CD8-positive, alpha-beta T cell (primary cell): ENCODE measurements around the gene TXNDC9. TPM values are rescaled to one million over a fixed set of nuclear protein-coding genes. Genes with fewer than 3 reads are reported as not detected.

Experiments
- total RNA-seq, 46 experiments: library from RNA in 2 of 46; stranded (reverse) in 2 of 46; gene quantifications; one replicate each; pipeline ENCODE4 v1.2.3 and lab custom pipeline; 2021 to 2026

Gene TXNDC9
- total RNA-seq, 2 experiments from 2014 or later = 11.4 to 12.9 TPM

Other genes with a start within 250 kb of the TXNDC9 start
- gene C2orf15, start 194.6 kb downstream of the TXNDC9 start, total RNA-seq = 1 to 10 TPM; 1.3 to 1.8 TPM
- 10 to 100 TPM; 14.4 to 14.9 TPM for gene TSGA10, start 181.4 kb downstream of the TXNDC9 start, total RNA-seq
- 10 to 100 TPM in 1 of 2 experiments, 1 to 10 TPM in 1; 9.7 to 11.0 TPM for gene LIPT1, start 181.4 kb downstream of the TXNDC9 start, total RNA-seq
- gene MITD1, start 155.3 kb downstream of the TXNDC9 start, total RNA-seq = 10 to 100 TPM; 12.6 to 15.6 TPM
- 10 to 100 TPM in 1 of 2 experiments, 1 to 10 TPM in 1; 9.4 to 11.4 TPM for gene MRPL30, start 155.1 kb downstream of the TXNDC9 start, total RNA-seq
- not detected for gene LYG2, start 80.7 kb downstream of the TXNDC9 start, total RNA-seq
- gene LYG1, start 35.1 kb downstream of the TXNDC9 start, total RNA-seq = 1 to 10 TPM in 1 of 2 experiments, under 1 TPM in 1; 0.81 to 1.1 TPM
- 10 to 100 TPM; 29.2 to 30.4 TPM for gene EIF5B, start 1.1 kb upstream of the TXNDC9 start, total RNA-seq
- 10 to 100 TPM; 39.3 to 42.3 TPM for gene REV1, start 153.7 kb upstream of the TXNDC9 start, total RNA-seq